DMS153 treated with DMSO at 0.1 percent for 48 hours (cell line): Measurements from ENCODE around the gene FOXRED1.

Experiments used
- DNase-seq: peaks from one replicate; lab custom pipeline; 2025; ENCODE audit not compliant: unreplicated experiment; lab: John Stamatoyannopoulos, UW

FOXRED1 gene

GRCh38 chr11:126311401-126312291, 42.7 kb downstream of the FOXRED1 start:
- no peak for DNase-seq

GRCh38 chr11:126312961-126313360, 44.0 kb downstream of the FOXRED1 start:
- no peak for DNase-seq

GRCh38 chr11:126313826-126314225, 44.9 kb downstream of the FOXRED1 start:
- no peak for DNase-seq

GRCh38 chr11:126317432-126317755, 48.4 kb downstream of the FOXRED1 start:
- no peak for DNase-seq

GRCh38 chr11:126317756-126318573, 49.0 kb downstream of the FOXRED1 start:
- DNase-seq, result no peak

GRCh38 chr11:126318574-126319373, 49.8 kb downstream of the FOXRED1 start:
- DNase-seq, result no peak

GRCh38 chr11:126319374-126319740, 50.4 kb downstream of the FOXRED1 start:
- no peak for DNase-seq

GRCh38 chr11:126322996-126323395, 54.0 kb downstream of the FOXRED1 start:
- no peak for DNase-seq

- DNase-seq, result no peak
Observed at GRCh38 chr11:126327281-126328000, 58.5 kb downstream of the FOXRED1 start.
